ENCODE data around the gene MAN1A2.

DNA sequence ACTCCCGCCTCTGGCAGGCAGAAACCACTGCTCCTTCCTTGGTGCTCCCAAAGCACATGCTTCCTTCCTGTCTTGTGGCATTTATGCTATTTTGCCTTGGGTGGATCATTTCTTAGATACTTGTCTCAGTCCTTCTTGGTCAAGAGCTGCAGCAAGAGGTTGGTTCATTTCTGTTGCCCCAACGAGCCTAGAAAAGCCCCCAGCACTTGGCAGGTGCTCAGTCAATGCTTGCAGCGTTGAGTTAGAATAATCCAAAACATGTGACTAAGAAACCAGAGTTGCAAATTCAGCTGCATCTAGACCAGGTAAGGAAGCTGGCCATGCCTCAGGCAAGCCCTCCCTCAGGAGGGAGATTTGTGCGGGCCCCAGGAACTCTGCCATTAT, 196.2 kb downstream of the MAN1A2 start:
- TF ChIP-seq, protein P1, sequence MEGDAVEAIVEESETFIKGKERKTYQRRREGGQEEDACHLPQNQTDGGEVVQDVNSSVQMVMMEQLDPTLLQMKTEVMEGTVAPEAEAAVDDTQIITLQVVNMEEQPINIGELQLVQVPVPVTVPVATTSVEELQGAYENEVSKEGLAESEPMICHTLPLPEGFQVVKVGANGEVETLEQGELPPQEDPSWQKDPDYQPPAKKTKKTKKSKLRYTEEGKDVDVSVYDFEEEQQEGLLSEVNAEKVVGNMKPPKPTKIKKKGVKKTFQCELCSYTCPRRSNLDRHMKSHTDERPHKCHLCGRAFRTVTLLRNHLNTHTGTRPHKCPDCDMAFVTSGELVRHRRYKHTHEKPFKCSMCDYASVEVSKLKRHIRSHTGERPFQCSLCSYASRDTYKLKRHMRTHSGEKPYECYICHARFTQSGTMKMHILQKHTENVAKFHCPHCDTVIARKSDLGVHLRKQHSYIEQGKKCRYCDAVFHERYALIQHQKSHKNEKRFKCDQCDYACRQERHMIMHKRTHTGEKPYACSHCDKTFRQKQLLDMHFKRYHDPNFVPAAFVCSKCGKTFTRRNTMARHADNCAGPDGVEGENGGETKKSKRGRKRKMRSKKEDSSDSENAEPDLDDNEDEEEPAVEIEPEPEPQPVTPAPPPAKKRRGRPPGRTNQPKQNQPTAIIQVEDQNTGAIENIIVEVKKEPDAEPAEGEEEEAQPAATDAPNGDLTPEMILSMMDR (IDR thresholded peaks at IDR 0.05; ENCODE audit: insufficient read depth, low read depth, low read length), result no peak
- TF ChIP-seq EZH2 (IDR thresholded peaks at IDR 0.05; ENCODE audit: insufficient read depth, low read length), result no peak
